ENCODE results near the gene KIZ. TPM values are rescaled to one million over a fixed set of nuclear protein-coding genes. Genes with fewer than 3 reads are reported as not detected.

KIZ gene
- total and polyA plus RNA-seq, 11 donors = 8.8 to 31.2 (median 23.6) TPM

DNA sequence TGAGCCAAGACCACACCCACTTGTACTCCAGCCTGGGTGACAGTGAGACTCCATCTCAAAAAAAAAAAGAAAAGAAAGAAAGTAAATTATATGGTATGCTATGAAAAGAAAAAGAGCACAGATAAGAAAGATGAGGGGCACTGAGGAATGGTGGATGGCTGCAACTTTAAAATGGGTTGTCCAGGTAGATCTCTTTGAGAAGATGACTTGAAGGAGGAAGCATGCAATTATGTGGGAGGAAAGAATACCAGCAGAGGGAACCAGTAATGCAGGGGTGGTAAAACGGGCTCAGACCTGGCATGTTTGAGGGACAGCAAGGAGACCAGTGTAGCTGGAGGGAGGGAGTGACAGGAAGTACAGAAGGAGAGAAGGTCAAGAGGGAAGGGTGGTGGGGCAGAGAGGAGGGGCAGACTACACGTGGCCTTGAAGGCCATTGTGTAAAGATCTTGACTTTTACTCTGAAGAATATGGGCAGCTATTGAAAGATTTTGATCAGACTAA lies 42.0 kb upstream of the KIZ start:
- DNase-seq (no peak), ATAC-seq (no peak)
- Histone ChIP-seq H3K4me1 (no peaks in the 10 kb centered on the region), H3K4me3 (no peak overlapping the region), H3K36me3 (no peaks in the 10 kb centered on the region), H3K27ac (no peak overlapping the region), H3K27me3 (peaks cover 0 to 62% (median 16%) of the 10 kb centered on the region in 9 donors), H3K9me3 (no peaks in the 10 kb centered on the region)
- 24 to 38% (median 27%) methylated on average over 2 of the region's 2 CpGs for WGBS, 4 donors
- intact Hi-C loops (cut with DNase I) = loop anchor here in 1 of 10 donors (10.0 kb wide), 1 partner anchor 411 kb away; no protein-coding TSS in a partner anchor
- TF ChIP-seq, protein P1, sequence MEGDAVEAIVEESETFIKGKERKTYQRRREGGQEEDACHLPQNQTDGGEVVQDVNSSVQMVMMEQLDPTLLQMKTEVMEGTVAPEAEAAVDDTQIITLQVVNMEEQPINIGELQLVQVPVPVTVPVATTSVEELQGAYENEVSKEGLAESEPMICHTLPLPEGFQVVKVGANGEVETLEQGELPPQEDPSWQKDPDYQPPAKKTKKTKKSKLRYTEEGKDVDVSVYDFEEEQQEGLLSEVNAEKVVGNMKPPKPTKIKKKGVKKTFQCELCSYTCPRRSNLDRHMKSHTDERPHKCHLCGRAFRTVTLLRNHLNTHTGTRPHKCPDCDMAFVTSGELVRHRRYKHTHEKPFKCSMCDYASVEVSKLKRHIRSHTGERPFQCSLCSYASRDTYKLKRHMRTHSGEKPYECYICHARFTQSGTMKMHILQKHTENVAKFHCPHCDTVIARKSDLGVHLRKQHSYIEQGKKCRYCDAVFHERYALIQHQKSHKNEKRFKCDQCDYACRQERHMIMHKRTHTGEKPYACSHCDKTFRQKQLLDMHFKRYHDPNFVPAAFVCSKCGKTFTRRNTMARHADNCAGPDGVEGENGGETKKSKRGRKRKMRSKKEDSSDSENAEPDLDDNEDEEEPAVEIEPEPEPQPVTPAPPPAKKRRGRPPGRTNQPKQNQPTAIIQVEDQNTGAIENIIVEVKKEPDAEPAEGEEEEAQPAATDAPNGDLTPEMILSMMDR (IDR thresholded peaks at IDR 0.05) = no peak
- no peak for TF ChIP-seq POLR2A (IDR thresholded peaks at IDR 0.05)

DNA sequence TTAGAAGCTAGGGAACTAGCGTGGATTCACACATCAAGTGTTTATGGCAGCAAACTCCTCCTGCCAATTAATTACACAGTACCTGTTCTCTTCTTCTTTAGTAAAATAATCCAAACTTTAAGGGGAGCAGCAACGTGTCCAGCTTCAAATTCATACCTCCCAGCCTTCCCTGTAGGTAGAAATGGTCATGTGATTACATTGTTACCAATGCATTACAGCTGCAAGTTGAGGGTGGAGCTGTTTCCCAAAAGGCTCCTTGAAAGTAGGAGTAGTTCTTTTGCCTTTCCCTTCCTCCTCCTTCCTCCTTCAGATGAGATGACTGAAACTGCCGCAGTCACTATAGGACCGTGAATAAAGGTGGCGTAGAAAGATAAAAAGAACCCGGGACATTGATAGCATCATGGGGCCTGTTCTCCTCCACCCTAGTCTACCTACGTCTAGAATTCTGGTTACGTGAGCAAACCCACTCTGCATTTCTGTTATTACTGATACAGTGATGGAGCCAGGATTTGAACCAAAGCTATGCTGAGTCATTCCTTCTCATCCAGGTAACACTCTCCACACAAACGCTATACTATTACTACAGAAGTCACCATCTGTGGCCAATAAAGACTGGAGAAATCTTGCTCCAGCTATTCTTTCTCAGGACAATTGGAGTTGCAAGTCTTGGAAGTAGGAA lies 37.9 kb upstream of the KIZ start:
- Histone ChIP-seq H3K36me3 (no peaks in the 10 kb centered on the region), H3K9me3 (no peaks in the 10 kb centered on the region), H3K27ac (no peak overlapping the region), H3K4me3 (no peak overlapping the region), H3K27me3 (peaks cover 3 to 77% (median 40%) of the 10 kb centered on the region in 9 donors), H3K4me1 (no peaks in the 10 kb centered on the region)
- no peak for ATAC-seq
- WGBS, 4 donors = 77 to 83% (median 79%) methylated on average over 9 of the region's 9 CpGs
- no peak for DNase-seq
- TF ChIP-seq, protein P1 (IDR thresholded peaks at IDR 0.05) = no peak
- no peak for TF ChIP-seq POLR2A (IDR thresholded peaks at IDR 0.05)
- intact Hi-C loops (cut with DNase I) = loop anchor here in 1 of 10 donors (10.0 kb wide), 1 partner anchor 407 kb away; no protein-coding TSS in a partner anchor

DNA sequence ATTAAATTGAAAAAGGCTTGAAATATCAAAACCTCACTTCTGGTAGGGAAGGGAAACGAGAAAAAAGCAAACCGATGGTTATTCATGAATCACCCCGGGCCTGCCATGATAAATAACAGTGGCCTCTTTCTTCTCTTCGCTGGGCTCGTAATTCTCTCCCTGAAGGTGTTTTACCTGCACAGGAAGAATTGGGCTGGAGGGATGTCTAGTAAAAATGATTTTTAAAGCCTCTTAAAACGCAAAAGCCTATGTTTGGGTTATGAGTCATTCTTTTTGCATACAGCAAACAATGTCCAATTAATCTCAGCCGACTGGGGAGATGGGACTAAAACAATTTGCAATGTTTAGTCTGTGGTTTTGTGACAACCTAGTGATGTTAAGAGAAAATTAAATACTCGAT lies 36.5 kb upstream of the KIZ start:
- Histone ChIP-seq H3K4me1 (no peaks in the 10 kb centered on the region), H3K36me3 (no peaks in the 10 kb centered on the region), H3K27ac (no peak overlapping the region), H3K27me3 (peaks cover 3 to 78% (median 50%) of the 10 kb centered on the region in 9 donors), H3K4me3 (no peak overlapping the region), H3K9me3 (no peaks in the 10 kb centered on the region)
- DNase-seq (no peak), ATAC-seq (no peak)
- intact Hi-C loops (cut with DNase I) = loop anchor here in 1 of 10 donors (10.0 kb wide), 1 partner anchor 405 kb away; no protein-coding TSS in a partner anchor
- 55 to 64% (median 57%) methylated on average over 8 of the region's 8 CpGs for WGBS, 4 donors
- no peak for TF ChIP-seq POLR2A (IDR thresholded peaks at IDR 0.05)
- TF ChIP-seq, protein P1 (IDR thresholded peaks at IDR 0.05) = no peak

DNA sequence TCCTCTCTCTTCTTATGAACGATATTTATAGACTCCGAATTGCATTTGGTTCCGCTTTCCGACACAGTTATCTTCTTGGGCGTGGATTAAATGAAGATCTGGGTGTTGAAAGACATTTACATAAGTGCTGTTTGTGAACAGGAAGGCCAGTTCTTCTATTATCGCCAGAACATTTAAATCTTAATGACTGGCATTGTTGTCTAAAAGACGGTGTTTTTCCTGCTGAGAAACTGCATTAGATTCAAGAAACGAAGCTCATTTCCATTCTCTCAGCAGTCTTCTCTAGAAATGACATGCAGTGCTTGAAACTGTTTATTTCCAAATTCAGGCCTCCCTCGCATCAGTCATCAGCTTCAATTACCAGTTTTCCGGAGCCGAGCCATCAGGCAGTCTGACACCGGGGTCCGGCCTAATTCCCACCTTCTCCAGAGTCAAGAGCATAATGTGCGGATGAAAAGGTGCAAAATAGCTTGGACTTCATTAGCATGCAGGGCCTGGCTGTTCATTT lies 35.7 kb upstream of the KIZ start:
- H3K36me3 ChIP-seq = no peaks in the 10 kb centered on the region
- 21 to 32% (median 28%) methylated on average over 14 of the region's 14 CpGs for WGBS, 4 donors
- no peak for DNase-seq
- H3K4me3 ChIP-seq = no peak overlapping the region
- no peak for ATAC-seq
- no peak for TF ChIP-seq POLR2A (IDR thresholded peaks at IDR 0.05)
- TF ChIP-seq, protein P1 (IDR thresholded peaks at IDR 0.05) = no peak
- H3K4me1 ChIP-seq = no peaks in the 10 kb centered on the region
- H3K9me3 ChIP-seq = no peaks in the 10 kb centered on the region
- peaks cover 3 to 82% (median 50%) of the 10 kb centered on the region in 9 donors for H3K27me3 ChIP-seq
- no peak overlapping the region for H3K27ac ChIP-seq
- intact Hi-C loops (cut with DNase I) = no loop called here

Measured in heart left ventricle (tissue), 16 donors.